ENCODE data around the gene SFMBT2.
"Not testable (repeated sequence)": the region's sequence is repeated elsewhere in the genome, so short reads cannot be mapped to it uniquely, and the experiment has no call there.

Gene SFMBT2

GRCh38 chr10:7301006-7301778 lies 109.6 kb downstream of the SFMBT2 start:
- no peak for TF ChIP-seq POLR2A (IDR thresholded peaks at IDR 0.05; ENCODE audit: low read depth, low read length)
- TF ChIP-seq TAF1 (IDR thresholded peaks at IDR 0.05; ENCODE audit: borderline replicate concordance, low read depth, low read length), result no peak
- no peak for TF ChIP-seq POLR2AphosphoS5 (IDR thresholded peaks at IDR 0.05; ENCODE audit: low read depth, low read length)
- no peak for DNase-seq (ENCODE audit: insufficient read length)
- FAIRE-seq, result no peak

GRCh38 chr10:7300384-7300971 lies 110.4 kb downstream of the SFMBT2 start:
- FAIRE-seq (no peak), DNase-seq (ENCODE audit: insufficient read length) (no peak)
- TF ChIP-seq POLR2A (IDR thresholded peaks at IDR 0.05; ENCODE audit: low read depth, low read length), result no peak
- TF ChIP-seq TAF1 (IDR thresholded peaks at IDR 0.05; ENCODE audit: borderline replicate concordance, low read depth, low read length), result no peak
- no peak for TF ChIP-seq POLR2AphosphoS5 (IDR thresholded peaks at IDR 0.05; ENCODE audit: low read depth, low read length)

- not testable (repeated sequence) for DNase-seq (ENCODE audit: insufficient read length); FAIRE-seq
Observed at GRCh38 chr10:7299601-7300325, 111.1 kb downstream of the SFMBT2 start.

- DNase-seq (ENCODE audit: insufficient read length), result no peak
- FAIRE-seq, result no peak
- TF ChIP-seq TAF1 (IDR thresholded peaks at IDR 0.05; ENCODE audit: borderline replicate concordance, low read depth, low read length), result no peak
- TF ChIP-seq POLR2A (IDR thresholded peaks at IDR 0.05; ENCODE audit: low read depth, low read length), result no peak
- TF ChIP-seq POLR2AphosphoS5 (IDR thresholded peaks at IDR 0.05; ENCODE audit: low read depth, low read length), result no peak
Observed at GRCh38 chr10:7298495-7298894, 112.3 kb downstream of the SFMBT2 start.

- DNase-seq (ENCODE audit: insufficient read length) (no peak), FAIRE-seq (no peak)
- no peak for TF ChIP-seq TAF1 (IDR thresholded peaks at IDR 0.05; ENCODE audit: borderline replicate concordance, low read depth, low read length)
- TF ChIP-seq POLR2A (IDR thresholded peaks at IDR 0.05; ENCODE audit: low read depth, low read length), result no peak
- TF ChIP-seq POLR2AphosphoS5 (IDR thresholded peaks at IDR 0.05; ENCODE audit: low read depth, low read length), result no peak
Observed at GRCh38 chr10:7297094-7297493, 113.7 kb downstream of the SFMBT2 start.

- peak; percentile 54 for FAIRE-seq
- DNase-seq (ENCODE audit: insufficient read length), result no peak
- no peak for TF ChIP-seq TAF1 (IDR thresholded peaks at IDR 0.05; ENCODE audit: borderline replicate concordance, low read depth, low read length)
- no peak for TF ChIP-seq POLR2AphosphoS5 (IDR thresholded peaks at IDR 0.05; ENCODE audit: low read depth, low read length)
- TF ChIP-seq POLR2A (IDR thresholded peaks at IDR 0.05; ENCODE audit: low read depth, low read length), result no peak
Observed at GRCh38 chr10:7296648-7297047, 114.2 kb downstream of the SFMBT2 start.

GRCh38 chr10:7296076-7296475 lies 114.8 kb downstream of the SFMBT2 start:
- FAIRE-seq (no peak), DNase-seq (ENCODE audit: insufficient read length) (no peak)
- TF ChIP-seq TAF1 (IDR thresholded peaks at IDR 0.05; ENCODE audit: borderline replicate concordance, low read depth, low read length) (no peak), POLR2A (IDR thresholded peaks at IDR 0.05; ENCODE audit: low read depth, low read length) (no peak), POLR2AphosphoS5 (IDR thresholded peaks at IDR 0.05; ENCODE audit: low read depth, low read length) (no peak)

- FAIRE-seq (no peak), DNase-seq (ENCODE audit: insufficient read length) (no peak)
- TF ChIP-seq POLR2AphosphoS5 (IDR thresholded peaks at IDR 0.05; ENCODE audit: low read depth, low read length) (no peak), POLR2A (IDR thresholded peaks at IDR 0.05; ENCODE audit: low read depth, low read length) (no peak), TAF1 (IDR thresholded peaks at IDR 0.05; ENCODE audit: borderline replicate concordance, low read depth, low read length) (no peak)
Observed at GRCh38 chr10:7293378-7293920, 117.4 kb downstream of the SFMBT2 start.

GRCh38 chr10:7291487-7292270 lies 119.2 kb downstream of the SFMBT2 start:
- TF ChIP-seq POLR2AphosphoS5 (IDR thresholded peaks at IDR 0.05; ENCODE audit: low read depth, low read length) (no peak), TAF1 (IDR thresholded peaks at IDR 0.05; ENCODE audit: borderline replicate concordance, low read depth, low read length) (no peak), POLR2A (IDR thresholded peaks at IDR 0.05; ENCODE audit: low read depth, low read length) (no peak)
- DNase-seq (ENCODE audit: insufficient read length), result no peak
- no peak for FAIRE-seq

GRCh38 chr10:7288060-7288690 lies 122.7 kb downstream of the SFMBT2 start:
- peak; percentile 67 for FAIRE-seq
- TF ChIP-seq POLR2A (IDR thresholded peaks at IDR 0.05; ENCODE audit: low read depth, low read length) (no peak), TAF1 (IDR thresholded peaks at IDR 0.05; ENCODE audit: borderline replicate concordance, low read depth, low read length) (no peak), POLR2AphosphoS5 (IDR thresholded peaks at IDR 0.05; ENCODE audit: low read depth, low read length) (no peak)
- no peak for DNase-seq (ENCODE audit: insufficient read length)

All from GM12892 (cell line).